Testis (tissue), 3 donors: ENCODE measurements around the gene PSMG1. TPM values are rescaled to one million over a fixed set of nuclear protein-coding genes. Genes with fewer than 3 reads are reported as not detected.
"Not testable (repeated sequence)": the region's sequence is repeated elsewhere in the genome, so short reads cannot be mapped to it uniquely, and the experiment has no call there.

Experiments used
- DNase-seq: peaks from one replicate; pipeline ENCODE4 v3.0.0-alpha.2; 2019
- H3K27ac ChIP-seq, 2 donors: fragments of 200-600 bp; sonication (generic); one replicate each; pipeline ENCODE4 v1.5.1; 2019
- H3K27me3 ChIP-seq: fragments of 200-600 bp; sonication (generic); one replicate; pipeline ENCODE4 v1.5.1; 2019
- H3K36me3 ChIP-seq: fragments of 200-600 bp; sonication (generic); one replicate; pipeline ENCODE4 v1.5.1; 2017; ENCODE audit warnings: low read depth; ENCODE audit errors: missing control alignments
- H3K4me1 ChIP-seq: fragments of 200-600 bp; sonication (generic); one replicate; pipeline ENCODE4 v1.5.1; 2019
- H3K4me3 ChIP-seq, 2 donors: fragments of 200-600 bp; sonication (generic); one replicate each; pipeline ENCODE4 v1.5.1; 2017 to 2019
- H3K9me3 ChIP-seq: fragments of 200-600 bp; sonication (generic); one replicate; pipeline ENCODE4 v1.5.1; 2017
- POLR2A ChIP-seq: fragments of 450-650 bp; IDR thresholded peaks from one replicate; pipeline ENCODE4 v1.6.1; 2017; ENCODE audit warnings: antibody characterized with exemption, mild to moderate bottlenecking, moderate library complexity
- WGBS, 2 donors: methylation state at CpG; one replicate each; pipeline ENCODE4 v1.1.5; 2018; 5-methylcytosine and 5-hydroxymethylcytosine counted together
- intact Hi-C: fragments of 100-400 bp; cut with DNase I; formaldehyde crosslinking; loops from one replicate; pipeline ENCODE4 v1.15.1; 2023; ENCODE audit warnings: low total_unique reads
- polyA plus RNA-seq: library from polyadenylated mRNA; stranded (reverse); fragments of 350-450 nt; fragmentation: Illumina TruSeq; extraction: RNeasy Lipid Tissue Mini Kit (QIAGEN cat#74804); gene quantifications from one replicate; pipeline ENCODE4 v1.2.3, GENCODE V29; 2014; ENCODE audit warnings: low read depth, low replicate concordance; ENCODE audit not compliant: insufficient read depth
- total RNA-seq, 2 donors: library from RNA; depleted of rRNA; stranded (reverse); fragments of >200 nt; gene quantifications; one replicate each; pipeline ENCODE4 v1.2.3, GENCODE V29; 2016
- TF ChIP-seq, protein P1 (sequence below), 3 experiments: fragments of 450-650 bp in 2 of 3; fragments of 200-600 bp in 1 of 3; sonication (generic) in 1 of 3; IDR thresholded peaks; one replicate each; pipeline ENCODE4 v1.5.1; 2016 to 2019; ENCODE audit warnings: antibody characterized with exemption in 3 of 3, mild to moderate bottlenecking in 2 of 3, moderate library complexity in 1 of 3

The PSMG1 gene
- total and polyA plus RNA-seq, 3 donors from 2014 or later: 95.4 to 463 (median 113) TPM

DNA sequence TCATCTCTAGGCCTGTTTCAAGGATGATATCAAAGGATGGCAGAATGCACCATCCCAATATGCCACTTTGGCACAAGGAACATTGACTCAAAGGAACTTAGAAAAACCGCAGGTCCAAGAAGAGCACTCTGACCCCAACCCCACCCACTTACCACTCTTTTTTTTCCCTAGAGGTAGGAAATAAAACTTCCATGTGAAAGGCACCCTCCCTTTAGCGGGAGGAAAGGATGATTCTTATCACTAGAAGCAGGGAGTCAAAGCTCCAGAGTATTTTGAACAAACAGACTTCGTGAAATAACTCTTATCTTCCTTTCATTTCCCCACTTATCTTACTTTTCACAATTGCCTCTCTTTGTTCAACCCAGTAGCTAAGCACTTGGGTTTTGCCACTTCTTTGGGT lies 22.2 kb downstream of the PSMG1 start:
- Histone ChIP-seq H3K27me3 (no peaks in the 10 kb centered on the region), H3K4me1 (no peaks in the 10 kb centered on the region), H3K27ac (no peak overlapping the region), H3K4me3 (no peak overlapping the region), H3K9me3 (no peaks in the 10 kb centered on the region), H3K36me3 (no peaks in the 10 kb centered on the region)
- 45 to 48% methylated on average over 3 of the region's 3 CpGs for WGBS, 2 donors
- intact Hi-C loops: no loop called here
- DNase-seq: no peak
- TF ChIP-seq, protein P1, sequence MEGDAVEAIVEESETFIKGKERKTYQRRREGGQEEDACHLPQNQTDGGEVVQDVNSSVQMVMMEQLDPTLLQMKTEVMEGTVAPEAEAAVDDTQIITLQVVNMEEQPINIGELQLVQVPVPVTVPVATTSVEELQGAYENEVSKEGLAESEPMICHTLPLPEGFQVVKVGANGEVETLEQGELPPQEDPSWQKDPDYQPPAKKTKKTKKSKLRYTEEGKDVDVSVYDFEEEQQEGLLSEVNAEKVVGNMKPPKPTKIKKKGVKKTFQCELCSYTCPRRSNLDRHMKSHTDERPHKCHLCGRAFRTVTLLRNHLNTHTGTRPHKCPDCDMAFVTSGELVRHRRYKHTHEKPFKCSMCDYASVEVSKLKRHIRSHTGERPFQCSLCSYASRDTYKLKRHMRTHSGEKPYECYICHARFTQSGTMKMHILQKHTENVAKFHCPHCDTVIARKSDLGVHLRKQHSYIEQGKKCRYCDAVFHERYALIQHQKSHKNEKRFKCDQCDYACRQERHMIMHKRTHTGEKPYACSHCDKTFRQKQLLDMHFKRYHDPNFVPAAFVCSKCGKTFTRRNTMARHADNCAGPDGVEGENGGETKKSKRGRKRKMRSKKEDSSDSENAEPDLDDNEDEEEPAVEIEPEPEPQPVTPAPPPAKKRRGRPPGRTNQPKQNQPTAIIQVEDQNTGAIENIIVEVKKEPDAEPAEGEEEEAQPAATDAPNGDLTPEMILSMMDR (IDR thresholded peaks at IDR 0.05): no peak
- no peak for TF ChIP-seq POLR2A

DNA sequence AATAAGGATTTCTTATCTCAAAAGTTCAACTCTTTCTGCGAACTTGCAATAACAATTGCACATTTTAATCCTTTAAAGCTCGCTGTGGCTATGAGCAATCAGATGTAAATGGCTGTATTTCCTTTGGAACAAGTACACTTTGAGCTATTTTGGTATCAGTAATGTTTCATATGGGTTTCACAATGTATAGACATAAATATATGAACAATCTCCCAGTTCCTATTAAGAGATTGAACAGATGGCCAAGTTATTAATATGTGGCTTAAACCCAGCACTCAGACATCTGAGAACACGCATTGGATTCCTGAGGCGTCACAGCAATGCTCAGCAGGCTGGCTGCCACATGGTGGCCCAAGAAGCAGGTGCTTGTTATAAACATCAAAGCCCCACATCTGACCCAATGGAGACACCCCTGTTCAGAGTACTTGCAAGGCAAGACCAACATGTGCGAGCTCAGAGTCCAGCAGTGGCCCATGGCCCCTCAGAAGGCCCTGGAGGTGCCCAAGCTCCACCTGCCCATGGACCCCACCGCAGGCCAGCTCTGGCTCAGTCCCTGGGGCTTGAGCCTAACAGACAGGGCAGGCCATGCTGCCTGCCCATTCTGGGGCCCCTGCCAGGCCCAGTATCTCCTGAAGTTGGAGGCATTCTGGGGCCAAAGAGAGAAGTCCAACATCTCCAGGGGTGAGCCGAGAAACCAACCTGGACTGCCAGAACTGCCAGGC lies 23.7 kb downstream of the PSMG1 start:
- no peak overlapping the region for H3K27ac ChIP-seq
- H3K4me1 ChIP-seq: no peaks in the 10 kb centered on the region
- no peaks in the 10 kb centered on the region for H3K9me3 ChIP-seq
- no peak overlapping the region for H3K4me3 ChIP-seq
- no peak for TF ChIP-seq POLR2A
- TF ChIP-seq, protein P1 (IDR thresholded peaks at IDR 0.05): no peak
- intact Hi-C loops: no loop called here
- 70 to 90% methylated on average over 5 to 7 of the region's 7 CpGs for whole genome bisulfite sequencing, 2 donors
- H3K36me3 ChIP-seq: no peaks in the 10 kb centered on the region
- no peaks in the 10 kb centered on the region for H3K27me3 ChIP-seq
- no peak for DNase-seq

DNA sequence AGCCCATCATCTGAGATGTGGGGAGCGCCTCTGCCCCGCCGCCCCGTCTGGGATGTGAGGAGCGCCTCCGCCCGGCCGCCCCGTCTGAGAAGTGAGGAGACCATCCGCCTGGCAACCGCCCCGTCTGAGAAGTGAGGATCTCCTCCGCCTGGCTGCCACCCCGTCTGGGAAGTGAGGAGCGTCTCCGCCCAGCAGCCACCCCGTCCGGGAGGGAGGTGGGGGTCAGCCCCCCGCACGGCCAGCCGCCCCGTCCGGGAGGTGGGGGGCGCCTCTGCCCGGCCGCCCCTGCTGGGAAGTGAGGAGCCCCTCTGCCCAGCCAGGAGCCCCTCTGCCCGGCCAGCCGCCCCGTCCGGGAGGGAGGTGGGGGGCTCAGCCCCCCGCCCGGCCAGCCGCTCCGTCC lies 26.0 kb downstream of the PSMG1 start:
- 73 to 87% methylated on average over 9 to 34 of the region's 34 CpGs for WGBS, 2 donors
- not testable (repeated sequence) for H3K27me3 ChIP-seq, DNase-seq

DNA sequence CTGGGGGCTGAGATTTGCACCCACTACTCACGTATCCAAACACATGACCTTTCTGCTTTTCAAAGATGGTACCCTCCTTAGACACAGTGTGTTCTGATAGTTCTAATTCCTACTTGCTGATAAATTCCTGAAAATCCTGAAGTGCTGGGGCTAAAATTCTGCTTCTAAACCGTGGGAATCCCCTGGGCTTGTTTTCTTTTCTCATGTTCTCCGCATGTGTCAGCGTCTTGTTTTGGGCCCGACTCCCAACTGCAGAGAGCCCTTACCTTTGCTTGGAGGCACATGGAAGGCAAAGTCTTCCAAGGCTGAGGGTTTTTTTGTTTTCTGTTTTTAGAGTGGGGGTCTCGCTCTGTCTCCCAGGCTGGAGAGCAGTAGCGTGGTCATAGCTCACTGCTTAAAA lies 27.2 kb downstream of the PSMG1 start:
- WGBS, 2 donors: 61 to 78% methylated on average over 7 of the region's 7 CpGs
- Histone ChIP-seq H3K4me3 (no peak overlapping the region), H3K27ac (no peak overlapping the region), H3K4me1 (no peaks in the 10 kb centered on the region), H3K36me3 (no peaks in the 10 kb centered on the region), H3K27me3 (no peaks in the 10 kb centered on the region), H3K9me3 (no peaks in the 10 kb centered on the region)
- DNase-seq: no peak
- TF ChIP-seq, protein P1 (IDR thresholded peaks at IDR 0.05): no peak
- no peak for TF ChIP-seq POLR2A
- intact Hi-C loops: no loop called here

More for the DNA sequence above, 26.0 kb downstream of the PSMG1 start:
- H3K4me1 ChIP-seq, H3K4me3 ChIP-seq, H3K27ac ChIP-seq, H3K36me3 ChIP-seq, H3K9me3 ChIP-seq, intact Hi-C loops: not testable (repeated sequence)

DNA sequence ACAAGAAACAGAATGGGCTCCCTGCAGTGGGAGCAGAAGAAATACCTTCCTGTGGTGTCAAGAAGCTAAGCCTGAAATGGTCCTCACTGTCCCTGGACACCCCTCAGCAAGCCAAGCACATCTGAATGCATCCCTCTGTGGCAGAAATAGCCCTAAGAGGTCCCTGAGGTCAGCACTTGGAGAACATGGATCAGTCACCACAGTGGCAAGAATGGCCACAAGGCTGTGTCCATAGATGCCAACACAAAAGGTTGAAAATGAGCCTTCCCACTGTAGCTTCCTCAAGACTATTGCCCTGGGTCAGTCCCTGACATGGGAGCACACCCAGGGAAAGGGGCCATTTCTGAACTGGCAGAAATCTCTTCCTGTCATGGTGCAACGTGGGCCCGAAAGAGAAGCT lies 27.7 kb downstream of the PSMG1 start:
- Histone ChIP-seq H3K27me3 (no peaks in the 10 kb centered on the region), H3K4me3 (no peak overlapping the region), H3K9me3 (no peaks in the 10 kb centered on the region), H3K27ac (no peak overlapping the region), H3K36me3 (no peaks in the 10 kb centered on the region), H3K4me1 (no peaks in the 10 kb centered on the region)
- 86 to 92% methylated on average over 2 of the region's 2 CpGs for WGBS, 2 donors
- TF ChIP-seq POLR2A: no peak
- TF ChIP-seq, protein P1 (IDR thresholded peaks at IDR 0.05): no peak
- intact Hi-C loops: no loop called here
- DNase-seq: no peak
